K562 (cell line): ENCODE measurements around the gene TBCC. TPM values are rescaled to one million over a fixed set of nuclear protein-coding genes. Genes with fewer than 3 reads are reported as not detected.

Experiments used
- CBX8 ChIP-seq: fragments of 200-600 bp; sonication (generic); IDR thresholded peaks from 2 replicates; pipeline ENCODE4 v1.6.1; 2012; ENCODE audit warnings: borderline replicate concordance, mixed run types, low read depth, mild to moderate bottlenecking, moderate library complexity, mixed read lengths, low read length, control low read depth, inconsistent platforms; ENCODE audit not compliant: poor library complexity, severe bottlenecking; ENCODE audit errors: extremely low read depth
- FOXK2 ChIP-seq, 2 experiments: fragments of 450-650 bp; IDR thresholded peaks in 1 of 2; conservative IDR thresholded peaks in 1 of 2; 2 replicates each; pipeline ENCODE4 v1.6.1; 2016; ENCODE audit warnings: low read depth in 2 of 2, mild to moderate bottlenecking in 1 of 2
- MED1 ChIP-seq: sonication (generic); formaldehyde crosslinking; IDR thresholded peaks from 2 replicates; pipeline ENCODE4 v1.8.1; 2023; ENCODE audit warnings: missing genetic modification reagents, borderline replicate concordance
- NFIC ChIP-seq: fragments of 450-650 bp; IDR thresholded peaks from 2 replicates; pipeline ENCODE4 v1.6.1; 2017; ENCODE audit warnings: mild to moderate bottlenecking, inconsistent platforms
- SUPT5H ChIP-seq: fragments of 450-650 bp; IDR thresholded peaks from 2 replicates; pipeline ENCODE4 v1.6.1; 2016
- THRAP3 ChIP-seq: fragments of 450-650 bp; IDR thresholded peaks from 2 replicates; pipeline ENCODE4 v1.6.1; 2016; ENCODE audit warnings: mild to moderate bottlenecking, inconsistent platforms, borderline replicate concordance
- XRCC4 ChIP-seq: IDR thresholded peaks from one replicate; pipeline ENCODE4 v1.6.1; 2011; ENCODE audit not compliant: insufficient read depth, insufficient read length; ENCODE audit errors: extremely low read depth
- ZFX ChIP-seq: sonication (generic); formaldehyde crosslinking; IDR thresholded peaks from 2 replicates; pipeline ENCODE4 v1.8.0; 2022; ENCODE audit warnings: mild to moderate bottlenecking, missing genetic modification reagents, moderate library complexity
- polyA plus RNA-seq, 8 experiments: library from polyadenylated mRNA; depleted of rRNA in 4 of 8; stranded (reverse) in 5 of 8; unstranded in 3 of 8; fragments of >200 nt; fragmentation: Nextera tagmentation in 2 of 8; fragmentation: Illumina TruSeq in 1 of 8; extraction: Ambion mirVana in 2 of 8; extraction: Trizol in 1 of 8; gene quantifications; 2 replicates each; pipeline versions ENCODE4 v1.2.1 to v1.2.3, GENCODE V29; 2011 to 2014; ENCODE audit warnings: inconsistent platforms in 1 of 8, missing spikeins in 1 of 8
- total RNA-seq, 7 experiments: library from RNA; depleted of rRNA in 6 of 7; stranded (reverse); fragments of >200 nt in 6 of 7; fragmentation: Illumina TruSeq in 2 of 7; extraction: Trizol in 2 of 7; gene quantifications; 2 replicates each; pipeline versions ENCODE4 v1.2.1 to v1.2.3, GENCODE V29; 2011 to 2021; ENCODE audit warnings: low replicate concordance in 1 of 7
- TF ChIP-seq, protein P1 (sequence below): fragments of 450-650 bp; IDR thresholded peaks from 2 replicates; pipeline ENCODE4 v1.6.1; 2018; ENCODE audit warnings: mild to moderate bottlenecking, low read depth; ENCODE audit not compliant: partially characterized antibody
- TF ChIP-seq, protein P2 (sequence below): sonication (generic); formaldehyde crosslinking; IDR thresholded peaks from 2 replicates; pipeline ENCODE4 v1.8.0; 2022; ENCODE audit warnings: mild to moderate bottlenecking, missing genetic modification reagents
- TF ChIP-seq, protein P3 (sequence below), 2 experiments: fragments of 150-350 bp in 1 of 2; IDR thresholded peaks; 2 replicates each; pipeline ENCODE4 v1.6.1; 2012 to 2016; ENCODE audit warnings: low read depth in 2 of 2, low read length in 2 of 2, mild to moderate bottlenecking in 1 of 2, moderate library complexity in 1 of 2
- TF ChIP-seq, protein P4 (sequence below): sonication (generic); formaldehyde crosslinking; IDR thresholded peaks from 2 replicates; pipeline ENCODE4 v1.8.0; 2023; ENCODE audit warnings: missing genetic modification reagents, mild to moderate bottlenecking, borderline replicate concordance

TBCC gene
- total and polyA plus RNA-seq, 9 of the 15 experiments (the other 6 are each of a cell fraction or from before 2014, with no cell fraction given): 2.8 to 34.1 (median 23.3) TPM

DNA sequence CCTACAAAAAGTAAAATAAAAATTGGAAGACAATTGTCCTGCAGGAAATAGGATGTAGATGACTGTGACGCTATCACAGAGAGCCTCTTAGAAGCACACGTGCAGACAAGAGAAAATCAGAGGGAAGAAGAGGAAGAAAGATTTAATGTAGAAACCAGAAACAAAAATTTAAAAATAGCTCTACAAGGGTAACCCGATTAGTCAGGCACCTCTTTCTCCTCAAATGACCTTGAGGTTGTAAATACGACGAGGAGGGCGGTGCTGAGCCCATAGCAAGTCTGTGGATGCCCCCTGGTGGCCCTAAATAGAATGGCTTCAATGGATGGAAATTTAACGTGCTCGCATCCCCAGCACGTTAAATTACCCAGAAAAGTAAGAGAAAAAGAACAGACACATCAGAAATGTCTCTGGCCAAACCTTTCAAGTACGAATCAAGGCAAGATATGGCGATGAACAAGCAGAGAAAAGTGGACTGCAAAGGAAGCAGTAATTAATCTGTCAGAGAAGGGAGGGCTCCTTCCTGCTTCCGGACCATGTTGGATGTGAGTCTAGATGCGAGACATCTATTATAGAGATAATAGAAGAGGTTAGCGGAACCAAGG lies 19.3 kb downstream of the TBCC start (continued):
- TF ChIP-seq, protein P1, sequence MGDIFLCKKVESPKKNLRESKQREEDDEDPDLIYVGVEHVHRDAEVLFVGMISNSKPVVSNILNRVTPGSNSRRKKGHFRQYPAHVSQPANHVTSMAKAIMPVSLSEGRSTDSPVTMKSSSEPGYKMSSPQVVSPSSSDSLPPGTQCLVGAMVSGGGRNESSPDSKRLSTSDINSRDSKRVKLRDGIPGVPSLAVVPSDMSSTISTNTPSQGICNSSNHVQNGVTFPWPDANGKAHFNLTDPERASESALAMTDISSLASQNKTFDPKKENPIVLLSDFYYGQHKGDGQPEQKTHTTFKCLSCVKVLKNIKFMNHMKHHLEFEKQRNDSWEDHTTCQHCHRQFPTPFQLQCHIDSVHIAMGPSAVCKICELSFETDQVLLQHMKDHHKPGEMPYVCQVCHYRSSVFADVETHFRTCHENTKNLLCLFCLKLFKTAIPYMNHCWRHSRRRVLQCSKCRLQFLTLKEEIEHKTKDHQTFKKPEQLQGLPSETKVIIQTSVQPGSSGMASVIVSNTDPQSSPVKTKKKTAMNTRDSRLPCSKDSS: no peak
- TF ChIP-seq THRAP3 (peak; percentile 80; the same call in 1 of the 2 replicates), MED1 (CRISPR knock-in tag) (no peak), SUPT5H (no peak), FOXK2 (conservative IDR thresholded peaks at IDR 0.05 in 1 of 2, IDR thresholded peaks at IDR 0.05 in 1 of 2; ENCODE audit: low read depth in 2 of 2) (peak; percentile 92 to 94), XRCC4 (no peak), NFIC (no peak), ZFX (CRISPR knock-in tag) (no peak), CBX8 (no peak)
- TF ChIP-seq, protein P2, sequence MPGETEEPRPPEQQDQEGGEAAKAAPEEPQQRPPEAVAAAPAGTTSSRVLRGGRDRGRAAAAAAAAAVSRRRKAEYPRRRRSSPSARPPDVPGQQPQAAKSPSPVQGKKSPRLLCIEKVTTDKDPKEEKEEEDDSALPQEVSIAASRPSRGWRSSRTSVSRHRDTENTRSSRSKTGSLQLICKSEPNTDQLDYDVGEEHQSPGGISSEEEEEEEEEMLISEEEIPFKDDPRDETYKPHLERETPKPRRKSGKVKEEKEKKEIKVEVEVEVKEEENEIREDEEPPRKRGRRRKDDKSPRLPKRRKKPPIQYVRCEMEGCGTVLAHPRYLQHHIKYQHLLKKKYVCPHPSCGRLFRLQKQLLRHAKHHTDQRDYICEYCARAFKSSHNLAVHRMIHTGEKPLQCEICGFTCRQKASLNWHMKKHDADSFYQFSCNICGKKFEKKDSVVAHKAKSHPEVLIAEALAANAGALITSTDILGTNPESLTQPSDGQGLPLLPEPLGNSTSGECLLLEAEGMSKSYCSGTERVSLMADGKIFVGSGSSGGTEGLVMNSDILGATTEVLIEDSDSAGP (CRISPR knock-in tag): no peak
- TF ChIP-seq, protein P3, sequence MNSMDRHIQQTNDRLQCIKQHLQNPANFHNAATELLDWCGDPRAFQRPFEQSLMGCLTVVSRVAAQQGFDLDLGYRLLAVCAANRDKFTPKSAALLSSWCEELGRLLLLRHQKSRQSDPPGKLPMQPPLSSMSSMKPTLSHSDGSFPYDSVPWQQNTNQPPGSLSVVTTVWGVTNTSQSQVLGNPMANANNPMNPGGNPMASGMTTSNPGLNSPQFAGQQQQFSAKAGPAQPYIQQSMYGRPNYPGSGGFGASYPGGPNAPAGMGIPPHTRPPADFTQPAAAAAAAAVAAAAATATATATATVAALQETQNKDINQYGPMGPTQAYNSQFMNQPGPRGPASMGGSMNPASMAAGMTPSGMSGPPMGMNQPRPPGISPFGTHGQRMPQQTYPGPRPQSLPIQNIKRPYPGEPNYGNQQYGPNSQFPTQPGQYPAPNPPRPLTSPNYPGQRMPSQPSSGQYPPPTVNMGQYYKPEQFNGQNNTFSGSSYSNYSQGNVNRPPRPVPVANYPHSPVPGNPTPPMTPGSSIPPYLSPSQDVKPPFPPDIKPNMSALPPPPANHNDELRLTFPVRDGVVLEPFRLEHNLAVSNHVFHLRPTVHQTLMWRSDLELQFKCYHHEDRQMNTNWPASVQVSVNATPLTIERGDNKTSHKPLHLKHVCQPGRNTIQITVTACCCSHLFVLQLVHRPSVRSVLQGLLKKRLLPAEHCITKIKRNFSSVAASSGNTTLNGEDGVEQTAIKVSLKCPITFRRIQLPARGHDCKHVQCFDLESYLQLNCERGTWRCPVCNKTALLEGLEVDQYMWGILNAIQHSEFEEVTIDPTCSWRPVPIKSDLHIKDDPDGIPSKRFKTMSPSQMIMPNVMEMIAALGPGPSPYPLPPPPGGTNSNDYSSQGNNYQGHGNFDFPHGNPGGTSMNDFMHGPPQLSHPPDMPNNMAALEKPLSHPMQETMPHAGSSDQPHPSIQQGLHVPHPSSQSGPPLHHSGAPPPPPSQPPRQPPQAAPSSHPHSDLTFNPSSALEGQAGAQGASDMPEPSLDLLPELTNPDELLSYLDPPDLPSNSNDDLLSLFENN (IDR thresholded peaks at IDR 0.05; ENCODE audit: low read depth in 2 of 2, low read length in 2 of 2): no peak
- TF ChIP-seq, protein P4, sequence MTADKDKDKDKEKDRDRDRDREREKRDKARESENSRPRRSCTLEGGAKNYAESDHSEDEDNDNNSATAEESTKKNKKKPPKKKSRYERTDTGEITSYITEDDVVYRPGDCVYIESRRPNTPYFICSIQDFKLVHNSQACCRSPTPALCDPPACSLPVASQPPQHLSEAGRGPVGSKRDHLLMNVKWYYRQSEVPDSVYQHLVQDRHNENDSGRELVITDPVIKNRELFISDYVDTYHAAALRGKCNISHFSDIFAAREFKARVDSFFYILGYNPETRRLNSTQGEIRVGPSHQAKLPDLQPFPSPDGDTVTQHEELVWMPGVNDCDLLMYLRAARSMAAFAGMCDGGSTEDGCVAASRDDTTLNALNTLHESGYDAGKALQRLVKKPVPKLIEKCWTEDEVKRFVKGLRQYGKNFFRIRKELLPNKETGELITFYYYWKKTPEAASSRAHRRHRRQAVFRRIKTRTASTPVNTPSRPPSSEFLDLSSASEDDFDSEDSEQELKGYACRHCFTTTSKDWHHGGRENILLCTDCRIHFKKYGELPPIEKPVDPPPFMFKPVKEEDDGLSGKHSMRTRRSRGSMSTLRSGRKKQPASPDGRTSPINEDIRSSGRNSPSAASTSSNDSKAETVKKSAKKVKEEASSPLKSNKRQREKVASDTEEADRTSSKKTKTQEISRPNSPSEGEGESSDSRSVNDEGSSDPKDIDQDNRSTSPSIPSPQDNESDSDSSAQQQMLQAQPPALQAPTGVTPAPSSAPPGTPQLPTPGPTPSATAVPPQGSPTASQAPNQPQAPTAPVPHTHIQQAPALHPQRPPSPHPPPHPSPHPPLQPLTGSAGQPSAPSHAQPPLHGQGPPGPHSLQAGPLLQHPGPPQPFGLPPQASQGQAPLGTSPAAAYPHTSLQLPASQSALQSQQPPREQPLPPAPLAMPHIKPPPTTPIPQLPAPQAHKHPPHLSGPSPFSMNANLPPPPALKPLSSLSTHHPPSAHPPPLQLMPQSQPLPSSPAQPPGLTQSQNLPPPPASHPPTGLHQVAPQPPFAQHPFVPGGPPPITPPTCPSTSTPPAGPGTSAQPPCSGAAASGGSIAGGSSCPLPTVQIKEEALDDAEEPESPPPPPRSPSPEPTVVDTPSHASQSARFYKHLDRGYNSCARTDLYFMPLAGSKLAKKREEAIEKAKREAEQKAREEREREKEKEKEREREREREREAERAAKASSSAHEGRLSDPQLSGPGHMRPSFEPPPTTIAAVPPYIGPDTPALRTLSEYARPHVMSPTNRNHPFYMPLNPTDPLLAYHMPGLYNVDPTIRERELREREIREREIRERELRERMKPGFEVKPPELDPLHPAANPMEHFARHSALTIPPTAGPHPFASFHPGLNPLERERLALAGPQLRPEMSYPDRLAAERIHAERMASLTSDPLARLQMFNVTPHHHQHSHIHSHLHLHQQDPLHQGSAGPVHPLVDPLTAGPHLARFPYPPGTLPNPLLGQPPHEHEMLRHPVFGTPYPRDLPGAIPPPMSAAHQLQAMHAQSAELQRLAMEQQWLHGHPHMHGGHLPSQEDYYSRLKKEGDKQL (CRISPR knock-in tag): no peak
